ENCODE results near the gene CMTM7. TPM values are rescaled to one million over a fixed set of nuclear protein-coding genes. Genes with fewer than 3 reads are reported as not detected.
A peak's percentile ranks its signal among the peaks of the same experiment; 100 is the strongest.

CMTM7 gene
- total RNA-seq, 1 donor from 2014 or later = 95.5 TPM

GRCh38 chr3:32405711-32406323 lies 14.2 kb downstream of the CMTM7 start:
- peaks cover 49% of the 10 kb centered on the region for H3K4me1 Mint-ChIP-seq (ENCODE audit: low read depth, unreplicated experiment)
- TF ChIP-seq CTCF (IDR thresholded peaks at IDR 0.05; ENCODE audit: partially characterized antibody, unreplicated experiment) = no peak
- DNase-seq = no peak
- peaks cover 10% of the 10 kb centered on the region for H3K27me3 Mint-ChIP-seq (ENCODE audit: unreplicated experiment)
- no peaks in the 10 kb centered on the region for H3K36me3 Mint-ChIP-seq (ENCODE audit: unreplicated experiment)
- H3K4me3 Mint-ChIP-seq (ENCODE audit: unreplicated experiment) = no peak overlapping the region
- no peak overlapping the region for H3K27ac Mint-ChIP-seq (ENCODE audit: unreplicated experiment)
- H3K9me3 Mint-ChIP-seq (ENCODE audit: unreplicated experiment) = peaks cover 13% of the 10 kb centered on the region

GRCh38 chr3:32406486-32407408 lies 15.1 kb downstream of the CMTM7 start:
- DNase-seq = no peak
- no peaks in the 10 kb centered on the region for H3K36me3 Mint-ChIP-seq (ENCODE audit: unreplicated experiment)
- peak overlapping the region; percentile 5 for H3K27ac Mint-ChIP-seq (ENCODE audit: unreplicated experiment)
- H3K27me3 Mint-ChIP-seq (ENCODE audit: unreplicated experiment) = peaks cover 7% of the 10 kb centered on the region
- peaks cover 54% of the 10 kb centered on the region for H3K4me1 Mint-ChIP-seq (ENCODE audit: low read depth, unreplicated experiment)
- no peak overlapping the region for H3K4me3 Mint-ChIP-seq (ENCODE audit: unreplicated experiment)
- no peak for TF ChIP-seq CTCF (IDR thresholded peaks at IDR 0.05; ENCODE audit: partially characterized antibody, unreplicated experiment)
- peaks cover 11% of the 10 kb centered on the region for H3K9me3 Mint-ChIP-seq (ENCODE audit: unreplicated experiment)

GRCh38 chr3:32410367-32411246 lies 19.0 kb downstream of the CMTM7 start:
- peaks cover 62% of the 10 kb centered on the region for H3K4me1 Mint-ChIP-seq (ENCODE audit: low read depth, unreplicated experiment)
- no peaks in the 10 kb centered on the region for H3K27me3 Mint-ChIP-seq (ENCODE audit: unreplicated experiment)
- peak overlapping the region; percentile 76 for H3K27ac Mint-ChIP-seq (ENCODE audit: unreplicated experiment)
- DNase-seq = no peak
- H3K4me3 Mint-ChIP-seq (ENCODE audit: unreplicated experiment) = no peak overlapping the region
- H3K36me3 Mint-ChIP-seq (ENCODE audit: unreplicated experiment) = no peaks in the 10 kb centered on the region
- H3K9me3 Mint-ChIP-seq (ENCODE audit: unreplicated experiment) = peaks cover 3% of the 10 kb centered on the region
- no peak for TF ChIP-seq CTCF (IDR thresholded peaks at IDR 0.05; ENCODE audit: partially characterized antibody, unreplicated experiment)

- Mint-ChIP-seq H3K27ac (ENCODE audit: unreplicated experiment) (peak overlapping the region; percentile 29), H3K27me3 (ENCODE audit: unreplicated experiment) (no peaks in the 10 kb centered on the region), H3K36me3 (ENCODE audit: unreplicated experiment) (no peaks in the 10 kb centered on the region), H3K9me3 (ENCODE audit: unreplicated experiment) (peaks cover 3% of the 10 kb centered on the region), H3K4me3 (ENCODE audit: unreplicated experiment) (no peak overlapping the region), H3K4me1 (ENCODE audit: low read depth, unreplicated experiment) (peaks cover 65% of the 10 kb centered on the region)
- no peak for DNase-seq
- no peak for TF ChIP-seq CTCF (IDR thresholded peaks at IDR 0.05; ENCODE audit: partially characterized antibody, unreplicated experiment)
Observed at GRCh38 chr3:32411442-32411841, 19.8 kb downstream of the CMTM7 start.
